NK-92 treated with Interleukin-12 subunit alpha and Interleukin-12 subunit beta, amount 100 ng/mL, for 24 hours (cell line): ENCODE data around the gene GINS2.

ENCODE experiments used
- DNase-seq: peaks from one replicate; lab custom pipeline; 2025; lab: John Stamatoyannopoulos, UW

GINS2 gene

GRCh38 chr16:85689950-85690320, 1.2 kb upstream of the GINS2 start:
- DNase-seq = no peak

GRCh38 chr16:85689285-85689949, 663 bp upstream of the GINS2 start:
- DNase-seq = no peak

GRCh38 chr16:85687651-85688471, 893 bp downstream of the GINS2 start:
- no peak for DNase-seq

GRCh38 chr16:85686912-85687591, 1.7 kb downstream of the GINS2 start:
- no peak for DNase-seq

GRCh38 chr16:85685251-85685650, 3.5 kb downstream of the GINS2 start:
- DNase-seq = no peak

GRCh38 chr16:85683363-85683762, 5.4 kb downstream of the GINS2 start:
- DNase-seq = no peak

GRCh38 chr16:85682516-85682915, 6.2 kb downstream of the GINS2 start:
- DNase-seq = no peak

- DNase-seq = no peak
These were observed 7.5 kb downstream of the GINS2 start for GRCh38 chr16:85681255-85681654.

- no peak for DNase-seq
These were observed 8.3 kb downstream of the GINS2 start for GRCh38 chr16:85680352-85680944.

- DNase-seq = no peak
These were observed 8.9 kb downstream of the GINS2 start for GRCh38 chr16:85679870-85680269.

- no peak for DNase-seq
These were observed 9.9 kb downstream of the GINS2 start for GRCh38 chr16:85678821-85679220.

GRCh38 chr16:85678016-85678415, 10.7 kb downstream of the GINS2 start:
- no peak for DNase-seq

- DNase-seq = no peak
These were observed 11.3 kb downstream of the GINS2 start for GRCh38 chr16:85677383-85677967.

- no peak for DNase-seq
These were observed 12.3 kb downstream of the GINS2 start for GRCh38 chr16:85676466-85676865.

GRCh38 chr16:85675251-85675874, 13.4 kb downstream of the GINS2 start:
- DNase-seq = no peak

GRCh38 chr16:85674828-85675227, 13.9 kb downstream of the GINS2 start:
- no peak for DNase-seq

- DNase-seq = no peak
These were observed 14.4 kb downstream of the GINS2 start for GRCh38 chr16:85674418-85674755.

GRCh38 chr16:85673529-85674417, 15.0 kb downstream of the GINS2 start:
- DNase-seq = no peak

GRCh38 chr16:85670840-85671239, 17.9 kb downstream of the GINS2 start:
- DNase-seq = no peak

- DNase-seq = no peak
These were observed 19.9 kb downstream of the GINS2 start for GRCh38 chr16:85668676-85669424.
